Measurements from ENCODE around the gene PDE7B. TPM values are rescaled to one million over a fixed set of nuclear protein-coding genes. Genes with fewer than 3 reads are reported as not detected.

Gene PDE7B
- total and polyA plus RNA-seq, 4 donors: 0.75 to 5.2 (median 1.3) TPM

GRCh38 chr6:136077834-136078576, 226.5 kb downstream of the PDE7B start (continued):
- TF ChIP-seq ATF3 (IDR thresholded peaks at IDR 0.05): no peak

GRCh38 chr6:136079701-136080565, 228.4 kb downstream of the PDE7B start:
- H3K36me3 ChIP-seq (ENCODE audit: control insufficient read depth in 4 of 4, insufficient read depth in 3 of 4, low read depth in 1 of 4, low read length in 3 of 4): no peaks in the 10 kb centered on the region
- DNase-seq (ENCODE audit: low spot score): no peak
- TF ChIP-seq FOXA2 (IDR thresholded peaks at IDR 0.05): no peak
- TF ChIP-seq HNF4A (conservative IDR thresholded peaks at IDR 0.05): no peak
- no peak for TF ChIP-seq YY1 (IDR thresholded peaks at IDR 0.05)
- no peak for TF ChIP-seq REST (IDR thresholded peaks at IDR 0.05)
- no peak for TF ChIP-seq SP1 (IDR thresholded peaks at IDR 0.05)
- TF ChIP-seq RAD21 (IDR thresholded peaks at IDR 0.05): no peak
- TF ChIP-seq GABPA (IDR thresholded peaks at IDR 0.05 in 1 of 2, conservative IDR thresholded peaks at IDR 0.05 in 1 of 2): no peak
- no peak for TF ChIP-seq CTCF (IDR thresholded peaks at IDR 0.05; ENCODE audit: low read depth, low read length, missing input control)
- no peak for TF ChIP-seq JUND (IDR thresholded peaks at IDR 0.05)
- no peak for TF ChIP-seq HNF4G (IDR thresholded peaks at IDR 0.05)
- no peak for TF ChIP-seq ATF3 (IDR thresholded peaks at IDR 0.05)
- TF ChIP-seq TAF1 (conservative IDR thresholded peaks at IDR 0.05): no peak
- no peak for TF ChIP-seq EGR1 (IDR thresholded peaks at IDR 0.05; ENCODE audit: low read depth in 2 of 2)
- TF ChIP-seq ZBTB33 (IDR thresholded peaks at IDR 0.05): no peak
- no peak for TF ChIP-seq FOXA1 (IDR thresholded peaks at IDR 0.05)
- no peak for TF ChIP-seq NR2F2 (IDR thresholded peaks at IDR 0.05)
- TF ChIP-seq RXRA (IDR thresholded peaks at IDR 0.05): no peak
- TF ChIP-seq MAX (IDR thresholded peaks at IDR 0.05): no peak
- H3K9ac ChIP-seq (ENCODE audit: low read depth in 1 of 2, low read length in 2 of 2): no peak overlapping the region
- no peak overlapping the region for H3K27ac ChIP-seq (ENCODE audit: low read depth in 1 of 2, low read length in 2 of 2)
- H3K4me3 ChIP-seq (ENCODE audit: low read depth in 1 of 3, low read length in 3 of 3): no peak overlapping the region
- WGBS: 78% methylated on average over 6 of the region's 6 CpGs
- H3K4me1 ChIP-seq (ENCODE audit: control insufficient read depth in 4 of 4, insufficient read depth in 4 of 4, low read length in 3 of 4): peaks cover 0 to 1% (median 0%) of the 10 kb centered on the region in 4 donors
- no peaks in the 10 kb centered on the region for H3K9me3 ChIP-seq (ENCODE audit: control insufficient read depth in 4 of 4, low read length in 3 of 4)
- no peaks in the 10 kb centered on the region for H3K27me3 ChIP-seq (ENCODE audit: control insufficient read depth in 4 of 4, insufficient read depth in 4 of 4, low read length in 3 of 4)
